Keratinocyte (primary cell): ENCODE results near the gene SFXN2.

ENCODE experiments used
- CTCF ChIP-seq, 3 experiments: IDR thresholded peaks in 1 of 3; conservative IDR thresholded peaks in 1 of 3; optimal IDR thresholded peaks in 1 of 3; 2 replicates in 2 of 3; 3 replicates in 1 of 3; pipeline versions ENCODE3 to v1.5.1; 2011; ENCODE audit warnings: low read length in 3 of 3, mild to moderate bottlenecking in 3 of 3, moderate library complexity in 2 of 3, control low read depth in 1 of 3, inconsistent platforms in 1 of 3; ENCODE audit not compliant: insufficient read depth in 2 of 3; ENCODE audit errors: extremely low read depth in 1 of 3
- EZH2 ChIP-seq: IDR thresholded peaks from one replicate; pipeline ENCODE4 v1.6.1; 2012; ENCODE audit warnings: inconsistent platforms, mild to moderate bottlenecking, low read length, moderate library complexity

GRCh38 chr10:102783568-102783967 lies 69.1 kb downstream of the SFXN2 start:
- no peak for TF ChIP-seq CTCF (optimal IDR thresholded peaks at IDR 0.05 in 1 of 3, IDR thresholded peaks at IDR 0.05 in 1 of 3, conservative IDR thresholded peaks at IDR 0.05 in 1 of 3; ENCODE audit: extremely low read depth in 1 of 3, insufficient read depth in 2 of 3, low read length in 3 of 3)
- TF ChIP-seq EZH2 = no peak
